DMS 273 (cell line): ENCODE results near the gene ADGRB2.
"Not testable (repeated sequence)": the region's sequence is repeated elsewhere in the genome, so short reads cannot be mapped to it uniquely, and the experiment has no call there.

Experiments used
- DNase-seq: peaks from one replicate; lab custom pipeline; 2025; ENCODE audit not compliant: unreplicated experiment; lab: John Stamatoyannopoulos, UW

Gene ADGRB2

GRCh38 chr1:31730336-31731048 lies 33.6 kb downstream of the ADGRB2 start:
- DNase-seq = no peak

GRCh38 chr1:31727849-31728248 lies 36.3 kb downstream of the ADGRB2 start:
- no peak for DNase-seq

- no peak for DNase-seq
Observed at GRCh38 chr1:31727195-31727594, 36.9 kb downstream of the ADGRB2 start.

- no peak for DNase-seq
Observed at GRCh38 chr1:31726715-31727114, 37.4 kb downstream of the ADGRB2 start.

GRCh38 chr1:31725777-31726535 lies 38.2 kb downstream of the ADGRB2 start:
- peak; percentile 70 for DNase-seq

- no peak for DNase-seq
Observed at GRCh38 chr1:31725134-31725533, 39.0 kb downstream of the ADGRB2 start.

- DNase-seq = peak; percentile 72
Observed at GRCh38 chr1:31723828-31724359, 40.2 kb downstream of the ADGRB2 start.

- DNase-seq = no peak
Observed at GRCh38 chr1:31718327-31718897, 45.7 kb downstream of the ADGRB2 start.

GRCh38 chr1:31717341-31717740 lies 46.8 kb downstream of the ADGRB2 start:
- DNase-seq = no peak

- no peak for DNase-seq
Observed at GRCh38 chr1:31715873-31716220, 48.3 kb downstream of the ADGRB2 start.

- peak; percentile 42 for DNase-seq
Observed at GRCh38 chr1:31715087-31715872, 48.9 kb downstream of the ADGRB2 start.

- DNase-seq = no peak
Observed at GRCh38 chr1:31714442-31715086, 49.6 kb downstream of the ADGRB2 start.

GRCh38 chr1:31712630-31713029 lies 51.5 kb downstream of the ADGRB2 start:
- DNase-seq = no peak

GRCh38 chr1:31712068-31712467 lies 52.1 kb downstream of the ADGRB2 start:
- no peak for DNase-seq

- DNase-seq = no peak
Observed at GRCh38 chr1:31708324-31708723, 55.8 kb downstream of the ADGRB2 start.

- DNase-seq = peak; percentile 45
Observed at GRCh38 chr1:31707711-31708110, 56.4 kb downstream of the ADGRB2 start.

GRCh38 chr1:31707059-31707600 lies 57.0 kb downstream of the ADGRB2 start:
- DNase-seq = not testable (repeated sequence)

- peak; percentile 96 for DNase-seq
Observed at GRCh38 chr1:31706384-31707058, 57.6 kb downstream of the ADGRB2 start.

- DNase-seq = peak; percentile 44
Observed at GRCh38 chr1:31705080-31705866, 58.9 kb downstream of the ADGRB2 start.
